Thyroid gland (tissue), 4 donors: Measurements from ENCODE around the gene GNB5.

Experiments
- CTCF ChIP-seq, 6 experiments: fragments of 200-600 bp in 3 of 6; fragments of 450-650 bp in 3 of 6; sonication (generic) in 3 of 6; IDR thresholded peaks; one replicate each; pipeline ENCODE4 v1.5.1; 2016 to 2019; ENCODE audit warnings: antibody characterized with exemption in 6 of 6, mild to moderate bottlenecking in 2 of 6, inconsistent platforms in 1 of 6, moderate library complexity in 1 of 6
- POLR2A ChIP-seq, 2 donors: fragments of 450-650 bp; IDR thresholded peaks; one replicate each; pipeline ENCODE4 v1.6.1; 2017; ENCODE audit warnings: antibody characterized with exemption in 2 of 2, mild to moderate bottlenecking in 2 of 2, moderate library complexity in 1 of 2

DNA sequence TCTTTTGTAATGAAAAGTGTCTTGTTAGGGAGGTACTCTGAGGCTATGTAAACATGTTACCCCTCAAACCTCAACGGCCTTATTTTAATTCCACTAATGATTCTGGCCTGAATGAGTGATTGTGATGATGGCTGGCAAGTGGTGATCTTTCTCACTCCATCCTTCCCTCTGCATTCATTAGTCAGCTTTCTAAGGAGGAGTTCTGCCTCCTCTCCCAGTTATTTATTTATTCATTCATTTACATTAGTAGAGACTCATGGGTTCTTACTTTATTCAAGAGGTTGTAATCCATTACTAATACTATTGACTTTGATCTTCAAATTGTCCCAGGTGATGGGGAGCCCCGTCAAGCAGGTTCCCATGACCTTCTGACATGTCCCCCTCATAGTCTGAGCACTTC lies 35.3 kb downstream of the GNB5 start:
- TF ChIP-seq POLR2A (IDR thresholded peaks at IDR 0.05) (no peak), CTCF (IDR thresholded peaks at IDR 0.05) (no peak)
